K562 treated with DMSO at 1 percent for 24 hours (cell line): ENCODE measurements around the gene C1QTNF2. TPM values are rescaled to one million over a fixed set of nuclear protein-coding genes. Genes with fewer than 3 reads are reported as not detected.

Experiments used
- total RNA-seq: library from RNA; unstranded; fragments of 300-600 nt; gene quantifications from 2 replicates; pipeline ENCODE4 v1.2.3, GENCODE V29; 2022; ENCODE audit warnings: low read depth; ENCODE audit not compliant: insufficient read depth

C1QTNF2 gene
- not detected in 2 replicates for total RNA-seq

GRCh38 chr5:160369990-160370712 lies at the start of gene C1QTNF2:
C1QTNF2 (minus strand) TSS chr5:160370626; CDS start chr5:160355011, 15,615 bp downstream.

GRCh38 chr5:160418561-160419457 lies 48.4 kb upstream of the C1QTNF2 start, which contains the start of gene SLU7:
SLU7 (minus strand) TSS chr5:160419081; CDS start chr5:160415294, 3,787 bp downstream.

GRCh38 chr5:160399402-160400353 lies 29.3 kb upstream of the C1QTNF2 start, which contains the start of gene FAM200C:
FAM200C (minus strand) TSS chr5:160400054; CDS start chr5:160395490, 4,564 bp downstream.

DNA sequence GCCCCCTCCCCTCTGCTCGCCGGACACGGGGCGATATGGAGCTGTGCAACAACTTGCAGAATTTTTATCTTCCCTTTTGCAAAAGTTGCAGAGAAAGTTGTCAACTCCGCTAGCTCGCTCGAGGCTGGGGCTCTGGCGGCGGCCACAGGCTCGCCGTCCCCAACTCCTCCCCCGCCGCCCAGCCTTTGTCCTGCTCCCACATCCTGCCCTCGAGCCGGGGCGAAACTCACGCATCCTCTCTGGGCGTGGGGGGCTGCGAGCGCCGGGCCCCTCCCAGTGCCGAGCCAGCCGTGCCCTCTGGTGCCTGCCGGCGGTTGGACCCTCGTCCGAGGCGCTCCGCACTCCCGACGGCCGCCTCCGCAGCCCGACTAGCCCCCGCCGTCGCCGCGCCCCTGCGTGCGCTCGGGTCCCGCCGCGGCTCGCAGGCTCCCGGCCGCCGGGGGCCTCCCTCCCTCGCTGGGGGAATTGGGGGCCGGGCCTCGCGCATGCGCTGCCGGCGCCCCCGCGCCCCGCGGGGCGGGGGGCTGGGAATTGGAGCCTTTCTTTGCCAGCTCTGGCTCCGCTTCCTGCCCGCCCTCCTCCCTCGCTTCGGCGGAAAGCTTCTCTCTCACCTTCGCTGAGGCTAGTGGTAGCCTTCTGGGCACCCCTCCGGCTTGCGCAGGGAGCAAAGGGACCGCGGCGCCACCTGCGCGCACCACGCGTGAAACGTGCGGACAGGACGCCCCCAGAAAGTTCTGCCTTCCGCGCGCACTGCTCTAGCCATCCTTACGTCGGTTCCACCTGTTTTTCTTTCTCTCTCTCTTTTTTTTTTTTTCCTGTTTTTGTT lies 58.1 kb downstream of the C1QTNF2 start, which contains the start of gene CCNJL:
TSS of gene CCNJL (minus strand) at position 431 of the 826 bp plus-strand sequence. CDS start 641 bp downstream, outside the sequence.

Other genes with a start within 250 kb of the C1QTNF2 start
- not detected in 2 replicates for gene FABP6, start 141.1 kb downstream of the C1QTNF2 start, total RNA-seq
- gene CCNJL, start 58.1 kb downstream of the C1QTNF2 start, total RNA-seq: not detected in 2 replicates
- gene FAM200C, start 29.4 kb upstream of the C1QTNF2 start, total RNA-seq: 2.5 and 3.2 TPM in 2 replicates
- 53.5 and 68.6 TPM in 2 replicates for gene SLU7, start 48.5 kb upstream of the C1QTNF2 start, total RNA-seq
- gene PTTG1, start 51.2 kb upstream of the C1QTNF2 start, total RNA-seq: 265 and 288 TPM in 2 replicates